BLaER1 (cell line): ENCODE measurements around the gene MTHFD1.

Source experiments
- H3K27ac ChIP-seq: shearing (Covaris generic); formaldehyde crosslinking; 2 replicates; pipeline ENCODE4 v1.8.1; 2022
- H3K27me3 ChIP-seq: shearing (Covaris generic); formaldehyde crosslinking; 2 replicates; pipeline ENCODE4 v1.8.1; 2022
- H3K36me3 ChIP-seq: shearing (Covaris generic); formaldehyde crosslinking; 2 replicates; pipeline ENCODE4 v1.8.1; 2022
- H3K4me1 ChIP-seq: shearing (Covaris generic); formaldehyde crosslinking; 2 replicates; pipeline ENCODE4 v1.8.1; 2022
- H3K4me2 ChIP-seq: shearing (Covaris generic); formaldehyde crosslinking; 2 replicates; pipeline ENCODE4 v1.8.1; 2022
- H3K4me3 ChIP-seq: shearing (Covaris generic); formaldehyde crosslinking; 2 replicates; pipeline ENCODE4 v1.8.1; 2022
- H3K9ac ChIP-seq: shearing (Covaris generic); formaldehyde crosslinking; 2 replicates; pipeline ENCODE4 v1.8.1; 2022
- H3K9me3 ChIP-seq: shearing (Covaris generic); formaldehyde crosslinking; 2 replicates; pipeline ENCODE4 v1.8.1; 2022
- H4K20me1 ChIP-seq: shearing (Covaris generic); formaldehyde crosslinking; 2 replicates; pipeline ENCODE4 v1.8.1; 2022
- Cebpa-rat ChIP-seq: shearing (Covaris generic); IDR thresholded peaks from 2 replicates; pipeline ENCODE4 v1.8.1; 2022

Gene MTHFD1

DNA sequence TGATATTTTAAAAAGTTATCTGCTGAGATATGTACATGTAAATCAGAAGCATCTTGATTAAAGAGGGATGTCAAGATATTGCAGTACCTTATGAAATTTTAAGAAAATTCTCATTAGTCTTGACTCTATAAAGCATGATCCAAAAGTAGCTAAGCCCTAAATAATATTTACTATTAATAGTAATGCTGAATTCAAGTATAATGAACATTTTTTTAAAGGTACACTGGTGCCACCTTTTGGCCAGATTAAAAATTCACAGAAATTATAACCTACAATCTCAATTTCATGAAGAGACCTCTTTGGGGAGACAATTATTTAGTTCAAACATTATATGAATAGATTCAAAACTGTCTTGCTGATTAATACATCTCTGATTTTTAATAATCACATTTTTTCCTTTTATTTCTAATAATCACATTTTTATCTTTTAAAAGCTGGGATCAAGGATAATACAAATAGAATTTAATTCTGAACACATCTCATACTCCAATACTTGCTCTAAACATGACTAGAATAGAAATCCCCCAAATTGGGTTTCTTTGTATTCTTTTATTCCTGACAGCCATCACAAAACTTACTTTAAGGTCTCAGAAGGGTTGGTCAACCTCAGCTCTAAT lies 90.6 kb downstream of the MTHFD1 start:
- Histone ChIP-seq H3K36me3 (peaks cover 30% of the 10 kb centered on the region), H3K27me3 (no peaks in the 10 kb centered on the region), H4K20me1 (no peaks in the 10 kb centered on the region), H3K4me1 (no peaks in the 10 kb centered on the region), H3K4me3 (no peak overlapping the region), H3K9me3 (no peaks in the 10 kb centered on the region), H3K9ac (no peak overlapping the region), H3K4me2 (no peak overlapping the region), H3K27ac (no peak overlapping the region)
- TF ChIP-seq Cebpa-rat = no peak

DNA sequence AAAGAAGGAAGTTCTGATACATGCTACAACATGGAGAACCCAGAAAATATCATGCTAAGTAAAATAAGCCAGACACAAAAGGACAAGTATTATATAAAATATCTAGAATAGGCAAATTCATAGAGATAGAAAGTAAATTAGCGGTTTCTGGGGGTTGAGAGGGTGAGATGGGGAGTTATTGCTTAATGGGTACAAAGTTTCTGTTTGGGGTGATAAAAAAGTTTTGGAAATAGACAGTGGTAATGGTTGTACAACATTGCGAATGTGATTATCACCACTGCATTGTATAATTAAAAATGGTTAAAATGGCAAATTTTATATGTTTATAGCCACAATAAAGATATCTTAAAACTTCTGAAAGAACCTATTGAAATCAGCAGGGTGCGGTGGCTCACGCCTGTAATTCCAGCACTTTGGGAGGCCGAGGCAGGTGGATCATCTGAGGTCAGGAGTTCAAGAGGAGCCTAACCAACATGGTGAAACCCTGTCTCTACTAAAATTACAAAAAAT lies 100.5 kb downstream of the MTHFD1 start:
- TF ChIP-seq Cebpa-rat = no peak
- Histone ChIP-seq H3K4me1 (peaks cover 10% of the 10 kb centered on the region), H3K36me3 (peaks cover 76% of the 10 kb centered on the region)

DNA sequence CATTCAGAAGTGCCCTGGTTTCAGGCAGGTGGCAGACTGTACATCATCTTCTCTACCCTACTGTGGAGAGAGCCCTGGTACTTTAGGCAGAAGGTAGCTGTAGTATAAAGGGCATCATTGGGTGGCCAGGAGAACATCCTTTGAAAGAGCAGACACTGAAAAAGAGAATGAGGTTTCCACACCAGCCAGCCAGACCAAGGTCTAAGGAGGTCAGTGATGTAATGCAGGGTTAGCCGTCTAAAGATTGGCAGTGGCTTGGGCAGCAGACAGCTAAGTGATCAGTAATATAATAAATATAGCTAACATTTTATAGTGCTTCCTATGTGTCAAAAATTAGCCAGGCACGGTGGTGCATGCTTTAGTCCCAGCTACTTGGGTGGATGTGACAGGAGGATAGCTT lies 103.5 kb downstream of the MTHFD1 start:
- no peak overlapping the region for H3K27ac ChIP-seq
- peaks cover 41% of the 10 kb centered on the region; the same call in 1 of the 2 replicates for H4K20me1 ChIP-seq
- H3K36me3 ChIP-seq = peaks cover 79% of the 10 kb centered on the region
- no peak overlapping the region for H3K4me2 ChIP-seq
- TF ChIP-seq Cebpa-rat = no peak
- no peaks in the 10 kb centered on the region for H3K9me3 ChIP-seq
- H3K9ac ChIP-seq = no peak overlapping the region
- no peak overlapping the region for H3K4me3 ChIP-seq
- peaks cover 10% of the 10 kb centered on the region for H3K4me1 ChIP-seq
- no peaks in the 10 kb centered on the region for H3K27me3 ChIP-seq

More for the DNA sequence above, 100.5 kb downstream of the MTHFD1 start:
- Histone ChIP-seq H3K4me3 (no peak overlapping the region), H3K9ac (no peak overlapping the region), H3K4me2 (no peak overlapping the region), H4K20me1 (peaks cover 24% of the 10 kb centered on the region; the same call in 1 of the 2 replicates), H3K27ac (no peak overlapping the region), H3K9me3 (no peaks in the 10 kb centered on the region), H3K27me3 (no peaks in the 10 kb centered on the region)

DNA sequence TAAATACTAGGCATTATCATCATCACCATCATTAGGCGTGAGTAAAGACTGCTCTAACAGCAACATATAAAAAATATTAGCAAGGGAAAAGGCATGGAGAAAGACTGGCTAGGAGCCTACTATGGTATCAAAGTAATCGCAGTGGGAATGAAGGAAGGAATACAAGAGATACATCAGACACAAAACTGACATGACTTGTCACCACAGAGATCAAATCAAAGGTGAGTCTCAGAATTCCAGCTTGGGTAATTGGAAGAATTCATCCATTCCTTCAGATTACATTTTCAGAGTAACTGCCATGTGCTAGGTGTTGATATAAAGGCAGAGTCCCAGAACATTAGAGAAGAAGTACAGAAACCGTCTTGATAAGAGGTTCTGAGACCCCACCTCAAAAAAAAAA lies 105.3 kb downstream of the MTHFD1 start:
- peaks cover 14% of the 10 kb centered on the region for H3K4me1 ChIP-seq
- no peaks in the 10 kb centered on the region for H3K9me3 ChIP-seq
- no peak overlapping the region for H3K9ac ChIP-seq
- no peak overlapping the region for H3K4me3 ChIP-seq
- no peak overlapping the region for H3K4me2 ChIP-seq
- no peak for TF ChIP-seq Cebpa-rat
- peaks cover 35% of the 10 kb centered on the region; the same call in 1 of the 2 replicates for H4K20me1 ChIP-seq
- no peaks in the 10 kb centered on the region for H3K27me3 ChIP-seq
- peaks cover 66% of the 10 kb centered on the region for H3K36me3 ChIP-seq
- H3K27ac ChIP-seq = no peak overlapping the region

DNA sequence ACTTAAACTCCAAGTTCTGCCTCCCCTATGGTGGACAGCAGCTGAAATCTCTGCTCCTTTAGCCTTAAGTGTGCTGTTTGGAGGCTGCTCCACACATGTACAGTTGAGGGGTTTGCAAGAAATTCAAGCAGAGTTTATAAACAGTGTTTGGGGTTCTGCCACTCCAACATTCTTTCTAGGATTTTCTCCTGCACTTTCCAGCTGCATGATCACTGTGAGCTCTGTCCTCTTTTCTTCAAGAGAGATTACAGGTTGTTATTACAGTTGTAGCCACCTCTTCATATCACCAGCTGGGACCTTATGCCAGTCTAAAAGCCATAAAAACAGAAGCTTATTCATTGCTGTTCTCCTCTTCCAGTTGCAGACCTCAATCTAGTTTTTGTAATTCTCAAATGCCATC lies 107.1 kb downstream of the MTHFD1 start:
- Histone ChIP-seq H3K4me3 (no peak overlapping the region), H3K27ac (no peak overlapping the region), H4K20me1 (peaks cover 35% of the 10 kb centered on the region; the same call in 1 of the 2 replicates), H3K9me3 (no peaks in the 10 kb centered on the region), H3K9ac (no peak overlapping the region), H3K4me2 (no peak overlapping the region), H3K4me1 (peaks cover 22% of the 10 kb centered on the region), H3K36me3 (peaks cover 55% of the 10 kb centered on the region), H3K27me3 (no peaks in the 10 kb centered on the region)
- TF ChIP-seq Cebpa-rat = no peak

DNA sequence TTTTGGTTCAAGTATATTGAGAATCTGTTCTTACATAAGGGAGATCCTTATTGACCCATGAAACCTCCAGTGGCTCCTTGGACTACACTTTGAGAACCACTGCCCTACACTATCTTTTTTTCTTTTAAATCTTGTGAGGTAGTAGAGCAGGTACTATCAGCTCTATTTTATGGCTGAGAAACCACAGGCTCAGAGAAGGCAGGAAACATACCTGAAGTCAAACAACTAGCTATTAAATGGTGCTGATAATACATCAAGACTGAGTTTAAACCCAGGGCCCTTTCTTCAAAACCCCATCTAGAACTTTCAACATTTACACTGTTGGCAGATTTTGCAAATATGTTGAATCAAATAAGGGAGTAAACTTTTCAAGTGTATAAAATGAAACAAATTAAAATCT lies 108.6 kb downstream of the MTHFD1 start:
- TF ChIP-seq Cebpa-rat = no peak
- Histone ChIP-seq H4K20me1 (peaks cover 30% of the 10 kb centered on the region), H3K4me1 (peaks cover 27% of the 10 kb centered on the region), H3K9ac (no peak overlapping the region), H3K36me3 (peaks cover 40% of the 10 kb centered on the region), H3K4me3 (no peak overlapping the region), H3K9me3 (no peaks in the 10 kb centered on the region), H3K27ac (no peak overlapping the region), H3K4me2 (no peak overlapping the region), H3K27me3 (no peaks in the 10 kb centered on the region)

DNA sequence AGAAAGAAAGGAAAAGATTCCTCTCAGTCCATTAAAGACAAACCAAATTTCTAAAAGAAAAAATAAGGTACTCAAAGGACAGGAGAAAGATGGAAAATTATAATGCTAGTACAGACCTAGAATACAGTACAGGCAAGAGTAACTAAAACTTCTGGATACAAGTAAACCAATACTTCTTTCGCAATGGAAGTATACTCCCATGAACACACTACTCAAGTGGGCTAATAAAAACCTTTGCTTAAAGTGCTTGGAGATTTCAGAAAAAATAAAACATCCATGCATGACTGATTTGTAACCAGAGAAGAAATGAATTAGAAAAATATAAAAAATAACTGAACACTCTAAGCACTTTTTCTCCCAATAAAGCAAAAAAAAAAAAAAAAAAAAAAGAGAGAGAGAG lies 111.9 kb downstream of the MTHFD1 start:
- H3K27ac ChIP-seq = no peak overlapping the region
- TF ChIP-seq Cebpa-rat = no peak
- no peak overlapping the region for H3K9ac ChIP-seq
- no peak overlapping the region for H3K4me3 ChIP-seq
- H3K36me3 ChIP-seq = peaks cover 22% of the 10 kb centered on the region
- H3K27me3 ChIP-seq = no peaks in the 10 kb centered on the region
- H4K20me1 ChIP-seq = peaks cover 17% of the 10 kb centered on the region
- H3K9me3 ChIP-seq = no peaks in the 10 kb centered on the region
- peaks cover 36% of the 10 kb centered on the region for H3K4me1 ChIP-seq
- H3K4me2 ChIP-seq = peak overlapping the region; percentile 94

DNA sequence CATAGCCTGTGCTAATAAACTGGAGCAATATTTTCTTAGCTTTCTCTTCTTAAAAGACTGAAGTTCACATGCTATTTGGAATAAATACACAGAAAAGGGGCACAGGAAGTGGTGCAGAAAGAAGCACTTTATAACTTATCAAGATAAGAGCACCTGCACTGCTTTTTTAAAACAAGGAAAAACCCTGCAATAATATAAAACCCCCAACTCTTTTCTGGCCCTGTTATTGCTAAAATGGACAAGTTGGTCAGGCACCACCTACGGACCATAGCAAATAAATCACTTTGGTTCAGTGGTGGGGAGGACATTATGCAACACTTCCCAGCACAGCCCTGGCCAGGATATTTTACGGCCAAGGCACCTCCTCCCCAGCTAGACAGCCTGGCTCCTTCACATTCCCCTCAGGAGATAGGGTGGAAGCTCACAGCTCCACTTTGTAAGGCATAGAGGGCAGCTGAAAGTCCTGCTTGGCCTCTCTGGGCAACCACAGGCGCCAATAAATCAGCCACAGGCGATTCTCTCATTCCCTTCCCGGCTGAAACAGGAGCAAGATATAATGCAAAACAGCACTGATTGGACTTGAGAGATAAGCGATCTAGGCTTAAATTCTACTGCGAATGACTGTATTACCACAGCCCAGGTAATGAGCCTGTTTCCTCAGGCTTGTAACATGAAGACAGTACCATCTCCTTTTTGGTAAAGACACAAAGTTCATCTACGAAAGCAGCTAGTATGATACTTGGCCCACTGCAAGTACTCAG lies 113.4 kb downstream of the MTHFD1 start:
- H4K20me1 ChIP-seq = peaks cover 29% of the 10 kb centered on the region
- H3K9me3 ChIP-seq = no peaks in the 10 kb centered on the region
- no peaks in the 10 kb centered on the region for H3K27me3 ChIP-seq
- peaks cover 11% of the 10 kb centered on the region; the same call in 1 of the 2 replicates for H3K36me3 ChIP-seq
- H3K27ac ChIP-seq = peak overlapping the region; percentile 28
- peak overlapping the region; percentile 94 for H3K4me3 ChIP-seq
- H3K4me2 ChIP-seq = peak overlapping the region; percentile 94
- no peak for TF ChIP-seq Cebpa-rat
- H3K4me1 ChIP-seq = peaks cover 46% of the 10 kb centered on the region
- peak overlapping the region; percentile 100 for H3K9ac ChIP-seq

DNA sequence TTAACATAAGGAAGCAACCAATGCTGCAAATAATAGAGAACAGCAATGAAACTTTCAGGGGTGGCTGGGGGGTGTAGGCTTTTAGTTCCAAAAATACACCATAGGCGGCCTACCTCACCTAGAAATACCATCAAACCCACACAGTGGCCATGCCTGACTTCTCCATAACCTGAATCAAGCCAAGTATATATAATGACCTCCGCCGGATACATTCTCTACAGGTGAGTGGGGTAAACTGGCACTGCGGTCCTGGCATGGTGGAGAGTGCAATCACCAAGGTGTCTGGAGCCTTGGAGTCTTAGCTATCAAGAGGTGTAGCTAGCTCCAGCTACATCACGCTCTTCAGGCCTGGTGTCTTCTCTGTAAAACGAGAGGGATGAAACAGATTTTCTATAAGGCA lies 114.3 kb downstream of the MTHFD1 start:
- Histone ChIP-seq H3K4me2 (peak overlapping the region; percentile 94), H3K4me3 (peak overlapping the region; percentile 94), H3K9ac (peak overlapping the region; percentile 100), H3K27me3 (no peaks in the 10 kb centered on the region), H4K20me1 (peaks cover 38% of the 10 kb centered on the region), H3K4me1 (peaks cover 55% of the 10 kb centered on the region), H3K9me3 (no peaks in the 10 kb centered on the region), H3K27ac (peak overlapping the region; percentile 100), H3K36me3 (peaks cover 11% of the 10 kb centered on the region; the same call in 1 of the 2 replicates)
- no peak for TF ChIP-seq Cebpa-rat

DNA sequence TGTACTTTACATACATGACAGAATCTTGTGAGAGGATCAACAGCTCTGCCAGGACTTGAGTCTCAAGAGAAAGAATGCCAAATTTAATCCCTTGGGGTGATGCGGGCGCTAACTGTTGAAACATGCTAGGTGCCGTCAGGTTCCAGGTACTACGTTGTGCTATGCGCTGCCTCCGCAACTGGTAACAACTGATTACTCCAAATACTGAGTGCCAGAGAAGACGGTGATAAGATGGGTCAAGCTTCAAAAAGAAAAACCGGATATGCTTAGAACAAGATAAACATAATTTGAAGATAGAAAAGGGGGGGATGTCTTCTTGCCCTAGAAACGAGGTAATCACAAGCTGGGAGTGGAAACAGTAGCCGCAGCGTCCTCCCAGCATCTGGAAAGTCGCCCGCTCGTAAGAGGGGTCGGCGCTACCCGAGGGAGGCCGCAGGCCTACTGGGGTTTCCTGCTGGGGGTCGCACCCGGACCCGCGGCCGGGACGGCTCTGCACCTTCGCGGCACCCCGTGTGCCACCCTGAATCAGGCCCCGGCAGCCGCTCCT lies 114.8 kb downstream of the MTHFD1 start:
- Histone ChIP-seq H3K36me3 (peaks cover 11% of the 10 kb centered on the region; the same call in 1 of the 2 replicates), H3K27me3 (no peaks in the 10 kb centered on the region), H3K4me3 (peak overlapping the region; percentile 94), H3K27ac (peak overlapping the region; percentile 100), H3K9me3 (no peaks in the 10 kb centered on the region), H4K20me1 (peaks cover 43% of the 10 kb centered on the region), H3K9ac (peak overlapping the region; percentile 100), H3K4me2 (peak overlapping the region; percentile 94), H3K4me1 (peaks cover 60% of the 10 kb centered on the region)
- no peak for TF ChIP-seq Cebpa-rat
